ENCODE measurements around the gene ZNF423.

ZNF423 gene

DNA sequence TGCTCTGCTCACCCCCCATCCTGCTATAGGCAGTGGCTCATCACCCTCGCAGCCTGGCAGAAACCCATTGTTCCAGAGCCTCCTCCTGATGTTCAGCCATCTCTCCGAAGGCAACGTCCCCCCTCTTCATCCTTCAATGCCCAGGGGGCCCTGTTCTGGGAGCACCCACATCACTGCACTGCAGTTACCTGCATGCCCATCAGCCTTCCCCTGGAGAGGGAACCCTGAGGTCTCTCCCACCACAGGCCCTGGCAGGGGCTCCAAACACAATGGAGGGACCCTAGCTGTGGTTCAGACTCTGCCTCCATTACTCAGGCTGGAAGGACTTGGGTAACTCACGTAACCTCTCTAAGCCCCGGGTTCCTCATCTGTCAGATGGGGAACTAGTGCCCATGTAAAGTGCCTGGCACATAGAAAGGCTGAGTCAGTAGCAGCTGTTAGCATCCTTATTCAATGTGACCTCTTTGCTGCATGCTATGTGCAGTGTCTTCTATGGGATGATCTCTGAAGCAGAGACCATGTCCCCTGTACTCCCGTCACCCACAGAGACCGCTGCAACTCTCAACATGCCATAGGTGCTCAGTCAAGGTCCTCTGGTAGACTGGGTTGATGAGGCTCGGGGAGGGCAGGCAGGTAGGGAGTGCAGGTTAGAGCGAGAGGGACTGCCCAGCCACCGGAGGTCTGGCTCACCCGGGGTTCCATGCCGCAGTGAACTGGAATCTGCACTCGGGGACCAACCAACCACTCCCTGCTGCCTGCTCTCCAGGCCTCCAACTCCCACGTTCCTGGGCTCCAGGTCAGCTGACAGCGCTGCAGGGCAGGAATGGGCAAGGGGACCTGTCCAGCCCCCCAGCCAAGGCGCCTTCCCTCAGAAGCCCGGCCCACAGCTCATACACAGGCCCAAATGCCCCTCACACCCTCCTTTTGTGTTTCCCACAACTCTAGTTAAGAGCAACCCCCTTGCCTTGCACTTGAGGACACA, 233.2 kb downstream of the ZNF423 start:
- DNase-seq (ENCODE audit: low spot score): no peak

DNA sequence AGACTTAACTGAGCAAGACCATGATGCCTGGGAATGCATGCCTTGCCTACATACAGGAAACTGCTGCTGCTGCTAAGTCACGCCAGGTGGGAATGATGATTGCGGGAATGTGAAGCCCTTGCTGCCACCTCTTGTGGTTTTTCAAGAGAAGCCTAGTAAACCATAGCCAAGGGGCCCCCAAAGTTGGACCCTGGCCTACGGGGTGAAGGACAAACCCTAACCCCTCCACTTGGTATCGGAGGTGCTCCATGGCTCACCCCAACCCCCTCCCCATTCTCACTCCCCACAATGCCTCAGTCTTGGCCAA, 233.9 kb downstream of the ZNF423 start:
- DNase-seq (ENCODE audit: low spot score): no peak

GRCh38 chr16:49621241-49622083, 234.4 kb downstream of the ZNF423 start:
- no peak for DNase-seq (ENCODE audit: low spot score)

DNA sequence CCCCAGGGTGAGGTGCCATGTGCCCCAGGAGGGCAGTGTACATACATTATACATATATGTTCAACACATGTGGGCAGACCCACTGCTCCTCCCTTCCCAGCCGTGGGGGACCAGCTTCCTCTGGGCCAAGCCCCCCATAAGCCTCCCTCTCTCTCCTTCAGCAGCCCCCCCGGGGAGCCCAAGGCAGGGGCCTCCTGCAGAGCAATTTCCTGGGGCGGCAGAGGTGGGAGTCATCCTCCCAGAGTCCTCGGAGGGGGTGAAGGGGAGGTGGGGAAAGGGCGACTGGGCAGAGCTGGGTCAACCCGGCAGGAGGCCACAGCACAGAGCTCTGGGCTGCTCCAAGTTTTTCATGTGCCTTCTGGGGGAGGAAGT, 235.1 kb downstream of the ZNF423 start:
- DNase-seq (ENCODE audit: low spot score): no peak

GRCh38 chr16:49620158-49620868, 235.6 kb downstream of the ZNF423 start:
- DNase-seq (ENCODE audit: low spot score): no peak

DNA sequence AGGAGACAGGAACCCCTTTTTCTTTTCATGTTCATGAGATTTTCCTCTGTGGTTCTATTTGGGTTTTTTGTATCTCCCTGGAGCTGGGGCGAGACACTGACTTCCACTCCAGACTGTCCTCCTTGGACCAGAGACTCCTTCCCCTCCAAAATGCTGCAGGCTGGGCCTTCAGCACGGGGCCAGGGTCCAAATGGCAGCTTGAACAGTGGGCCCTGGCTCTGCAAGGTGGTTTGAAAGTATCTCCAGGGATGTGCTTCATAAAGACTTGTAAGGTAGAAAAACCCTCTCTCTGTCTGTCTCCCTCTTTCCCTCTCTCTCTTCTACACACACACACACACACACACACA, 236.1 kb downstream of the ZNF423 start:
- no peak for DNase-seq (ENCODE audit: low spot score)

DNA sequence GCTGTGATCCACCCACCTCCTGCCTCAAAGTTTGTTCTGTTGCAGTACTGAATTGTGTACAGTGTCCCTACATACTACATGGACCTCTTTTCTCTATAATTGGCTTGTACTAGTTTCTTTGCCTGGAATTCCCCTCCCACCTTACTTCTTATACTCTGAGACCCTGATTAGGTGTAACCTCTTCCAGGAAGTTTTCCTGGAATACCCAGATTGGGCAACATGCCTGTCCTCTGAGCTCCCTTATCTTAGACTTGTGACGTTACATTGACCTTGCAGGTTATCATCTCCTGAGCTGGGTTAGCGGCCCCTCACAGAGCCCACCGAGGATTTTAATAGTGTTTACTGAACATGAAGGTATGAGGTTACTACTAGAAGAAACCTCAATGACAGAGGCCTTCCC, 237.0 kb downstream of the ZNF423 start:
- no peak for DNase-seq (ENCODE audit: low spot score)

DNA sequence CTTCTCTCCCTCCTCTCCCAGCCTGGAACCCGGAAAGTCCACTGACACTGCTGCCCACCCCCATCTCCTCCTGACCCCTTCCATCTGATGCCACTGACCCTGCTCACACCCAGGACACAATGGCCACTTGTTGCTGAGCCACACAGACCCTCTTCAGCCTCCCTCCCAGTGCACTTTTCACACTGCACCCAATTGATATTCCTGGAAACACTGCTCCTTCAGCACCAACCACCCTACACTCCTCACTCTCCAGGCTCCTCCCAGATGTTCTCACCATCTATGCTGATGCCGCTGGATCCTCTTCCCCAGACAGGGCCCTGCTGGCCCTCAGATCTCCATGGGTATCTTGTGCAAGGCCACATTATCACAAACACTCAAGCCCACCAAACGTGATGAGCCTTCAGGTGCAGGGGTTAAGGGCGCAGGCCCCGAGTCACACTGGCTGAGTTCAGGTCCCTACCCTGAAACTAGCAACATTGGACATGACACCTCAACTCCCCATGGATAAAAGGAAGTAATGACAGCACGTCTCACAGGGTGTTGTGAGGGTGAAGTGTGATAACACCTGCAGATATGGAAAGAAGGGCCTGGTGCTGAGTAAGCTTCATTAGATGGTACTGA, 238.1 kb downstream of the ZNF423 start:
- DNase-seq (ENCODE audit: low spot score): no peak

DNA sequence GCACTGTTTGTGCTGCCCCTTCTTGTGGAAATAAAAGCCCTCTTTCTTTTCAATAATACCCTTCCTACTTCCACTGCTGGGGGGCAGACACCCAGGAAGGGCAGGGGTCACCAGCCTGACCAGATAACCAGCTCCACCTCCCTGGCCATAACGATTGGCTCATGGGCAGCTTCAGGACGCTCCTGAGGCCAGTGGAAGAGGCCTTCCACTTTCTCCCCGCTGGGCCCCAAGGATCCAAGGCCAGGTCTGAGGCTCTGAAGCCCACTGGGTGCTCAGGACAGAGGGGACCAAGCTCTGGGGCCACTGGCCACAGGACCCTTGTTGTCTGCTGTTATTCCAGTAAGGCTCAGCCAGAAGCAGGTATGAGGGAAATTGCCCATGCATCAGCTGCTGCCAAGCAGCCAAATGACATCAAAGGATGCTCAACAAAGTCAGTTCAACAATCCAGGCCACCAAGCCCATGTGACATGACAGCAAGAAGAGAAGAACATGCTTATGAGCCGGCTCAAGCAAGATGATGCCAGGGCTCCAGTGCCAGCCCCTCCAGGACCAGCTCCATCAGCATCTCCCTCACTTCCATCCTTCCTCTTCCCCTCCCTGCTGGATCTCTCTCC, 238.8 kb downstream of the ZNF423 start:
- no peak for DNase-seq (ENCODE audit: low spot score)

DNA sequence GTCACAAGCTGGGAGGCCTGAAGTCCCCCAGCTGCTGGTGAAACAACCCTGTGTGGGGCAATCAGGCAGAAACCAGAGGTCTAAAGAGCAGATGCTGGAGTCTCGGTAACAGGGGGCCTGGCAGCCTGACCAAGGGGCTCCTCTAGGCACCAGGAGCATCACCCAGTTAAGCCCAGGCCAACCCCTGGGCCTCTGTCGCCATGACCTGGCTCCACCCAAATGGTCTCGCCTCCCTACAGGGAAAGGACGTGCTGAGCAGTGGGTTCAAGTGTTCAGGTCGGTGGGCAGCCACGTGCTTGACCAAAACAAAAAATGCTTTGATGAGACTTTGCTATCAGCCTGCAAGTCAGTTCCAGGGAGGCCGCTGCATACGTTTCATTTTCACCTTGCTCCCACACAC, 240.3 kb downstream of the ZNF423 start:
- DNase-seq (ENCODE audit: low spot score): no peak

GRCh38 chr16:49610983-49611382, 244.9 kb downstream of the ZNF423 start:
- no peak for DNase-seq (ENCODE audit: low spot score)

DNA sequence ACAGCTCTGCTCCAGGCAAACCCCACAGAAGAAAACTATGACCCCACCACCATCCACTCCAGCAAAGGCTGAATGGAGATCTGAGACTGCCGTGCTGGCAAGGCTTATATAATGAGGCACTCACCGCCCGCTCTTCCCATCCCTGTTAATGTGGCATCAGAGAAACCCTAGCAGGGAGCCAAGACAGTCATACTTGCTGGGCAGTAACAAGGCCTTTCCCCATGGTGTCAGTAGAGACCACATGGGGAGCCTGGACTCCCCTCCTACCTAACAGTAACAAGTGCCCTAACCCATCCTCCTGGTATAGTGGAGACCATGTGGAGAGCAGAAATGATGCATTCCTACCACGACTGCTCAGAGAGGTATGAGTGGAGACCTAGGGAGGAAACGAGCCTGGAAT, 247.1 kb downstream of the ZNF423 start:
- no peak for DNase-seq (ENCODE audit: low spot score)

DNA sequence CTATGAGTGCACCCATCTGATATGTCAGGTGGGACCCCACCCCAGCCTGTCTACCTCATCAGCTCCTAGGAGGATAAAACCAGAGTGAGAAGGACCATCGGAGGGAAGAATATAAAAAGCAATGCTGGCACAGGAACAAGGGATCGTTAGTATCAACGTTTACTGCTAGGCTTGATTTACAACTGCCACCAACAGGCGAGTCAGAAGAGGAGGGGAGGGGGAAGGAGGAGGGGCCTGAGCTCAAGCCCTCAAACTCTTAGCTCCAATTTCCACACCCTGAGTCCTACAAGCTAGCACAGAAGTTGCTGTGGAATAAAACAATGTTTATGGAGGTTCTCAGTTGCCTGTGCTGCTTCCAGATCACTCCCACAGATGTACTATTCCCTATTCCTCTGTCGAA, 247.8 kb downstream of the ZNF423 start:
- DNase-seq (ENCODE audit: low spot score): no peak

DNA sequence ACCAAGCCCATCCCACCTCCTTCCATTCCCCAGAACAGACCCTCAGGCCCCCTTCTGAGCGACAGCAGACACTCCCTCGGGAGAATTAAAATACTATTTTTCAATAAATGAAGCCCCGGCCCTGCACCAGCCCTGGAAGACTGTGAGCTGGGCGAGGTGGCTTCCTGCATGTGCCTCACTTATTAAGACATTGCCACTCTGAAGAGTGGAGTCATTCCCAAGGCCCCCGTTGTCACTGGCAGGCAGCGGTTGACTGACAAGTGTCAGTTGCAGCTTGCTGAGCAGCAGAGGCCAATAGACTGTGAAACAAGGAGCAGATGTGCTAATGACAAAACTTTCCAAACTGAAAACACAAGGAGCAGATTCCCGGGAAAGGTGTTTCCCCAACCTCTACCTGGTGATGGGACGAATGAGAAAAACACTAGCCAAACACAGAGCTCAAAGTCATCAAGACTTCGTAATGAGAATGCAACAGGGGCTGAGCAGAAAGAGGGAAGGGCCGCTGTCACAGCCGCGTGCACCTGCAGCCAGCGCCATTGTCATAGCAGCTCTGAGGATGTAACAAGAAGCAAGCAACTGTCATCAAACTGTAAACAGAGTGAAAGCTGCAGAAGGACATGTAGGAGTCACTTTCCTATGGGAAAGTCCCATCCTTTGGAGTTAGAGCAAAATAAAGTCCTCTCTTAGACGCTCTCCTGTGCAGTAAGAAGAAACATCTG, 250.2 kb downstream of the ZNF423 start:
- no peak for DNase-seq (ENCODE audit: low spot score)

DNA sequence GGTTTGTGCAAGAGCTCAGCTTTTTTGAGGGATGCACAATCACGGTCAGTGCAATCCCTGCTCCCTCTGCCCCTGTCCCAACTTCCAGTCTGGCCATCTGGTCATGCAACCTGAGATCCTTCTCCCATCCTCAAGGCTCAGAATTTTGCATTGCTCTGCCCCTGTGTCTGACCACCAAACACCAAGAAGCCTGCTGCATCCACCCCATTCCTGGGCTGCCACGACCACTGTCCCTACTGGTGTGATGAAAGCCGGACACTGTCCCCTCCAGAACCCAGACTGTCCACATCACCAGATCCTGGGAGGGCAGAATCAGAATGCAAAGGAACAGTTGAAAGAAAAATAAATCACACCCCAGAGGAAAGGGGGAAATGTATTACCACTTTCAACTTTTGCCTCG, 251.3 kb downstream of the ZNF423 start:
- DNase-seq (ENCODE audit: low spot score): no peak

- DNase-seq (ENCODE audit: low spot score): no peak
Observed at GRCh38 chr16:49603956-49604355, 252.0 kb downstream of the ZNF423 start.

DNA sequence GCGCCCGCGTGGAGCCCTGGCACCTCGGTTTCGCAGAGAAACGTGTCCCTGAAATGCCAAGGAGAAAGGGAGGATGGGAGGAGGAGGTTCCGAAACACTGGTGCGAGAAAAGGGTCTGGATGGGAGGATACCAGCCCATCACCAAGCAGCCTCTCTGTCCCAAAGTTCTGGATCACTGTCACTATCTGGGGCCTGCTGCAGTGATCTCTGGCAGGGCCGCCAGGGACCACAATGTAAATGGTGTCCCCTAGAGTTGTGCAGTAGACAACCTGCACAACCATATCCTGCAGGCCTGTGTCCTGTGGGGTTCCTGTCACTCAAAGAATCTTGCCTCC, 253.0 kb downstream of the ZNF423 start:
- DNase-seq (ENCODE audit: low spot score): no peak

GRCh38 chr16:49602201-49602975, 253.5 kb downstream of the ZNF423 start:
- DNase-seq (ENCODE audit: low spot score): no peak

- DNase-seq (ENCODE audit: low spot score): no peak
Observed at GRCh38 chr16:49601576-49601975, 254.3 kb downstream of the ZNF423 start.

DNA sequence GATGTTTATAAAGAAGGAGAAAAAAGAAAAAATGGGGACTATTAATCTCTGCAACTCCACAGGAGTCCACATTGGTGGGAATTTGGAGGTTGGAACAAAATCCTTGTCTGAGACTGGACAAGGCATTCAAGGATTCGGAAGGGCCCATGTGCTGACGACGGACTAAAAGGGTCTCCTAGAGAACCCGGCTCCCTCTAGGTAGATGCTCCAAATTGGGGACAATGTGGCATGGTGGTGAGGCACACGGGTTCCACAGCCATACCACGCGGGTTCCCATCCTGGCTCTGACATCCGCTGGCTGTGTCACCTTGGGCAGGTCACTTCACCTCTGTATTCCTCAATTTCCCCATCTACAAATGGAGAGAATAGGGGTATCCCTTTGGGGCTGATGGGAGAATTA, 254.9 kb downstream of the ZNF423 start:
- no peak for DNase-seq (ENCODE audit: low spot score)

GRCh38 chr16:49600536-49600935, 255.4 kb downstream of the ZNF423 start:
- no peak for DNase-seq (ENCODE audit: low spot score)

Measured in CD4-positive, alpha-beta T cell treated with Interleukin-15 for 4 hours (primary cell).